Esophagus squamous epithelium (tissue), 5 donors: ENCODE results near the gene ADAM23. TPM values are rescaled to one million over a fixed set of nuclear protein-coding genes. Genes with fewer than 3 reads are reported as not detected.

Experiments used
- DNase-seq: peaks from one replicate; lab custom pipeline; 2025; lab: John Stamatoyannopoulos, UW
- H3K27ac ChIP-seq, 4 donors: fragments of 200-600 bp; sonication (generic); one replicate each; pipeline ENCODE4 v1.5.1; 2016 to 2019; ENCODE audit warnings: mild to moderate bottlenecking in 1 of 4
- H3K27me3 ChIP-seq, 4 donors: fragments of 200-600 bp; sonication (generic); 1 replicate in 3 of 4; 2 replicates in 1 of 4; pipeline versions ENCODE4 v1.5.1 to v1.6.0; 2017 to 2021; ENCODE audit warnings: antibody characterized with exemption in 1 of 4
- H3K36me3 ChIP-seq, 3 donors: fragments of 200-600 bp; sonication (generic); one replicate each; pipeline ENCODE4 v1.5.1; 2016 to 2019
- H3K4me1 ChIP-seq, 3 donors: fragments of 200-600 bp; sonication (generic); one replicate each; pipeline ENCODE4 v1.5.1; 2017 to 2019
- H3K4me3 ChIP-seq, 4 donors: fragments of 200-600 bp; sonication (generic); 1 replicate in 3 of 4; 2 replicates in 1 of 4; pipeline ENCODE4 v1.5.1; 2016 to 2019; ENCODE audit warnings: mild to moderate bottlenecking in 2 of 4, moderate library complexity in 1 of 4
- H3K9me3 ChIP-seq, 3 donors: fragments of 200-600 bp; sonication (generic); one replicate each; pipeline ENCODE4 v1.5.1; 2016 to 2019
- CTCF ChIP-seq, 6 experiments: fragments of 450-650 bp in 4 of 6; fragments of 200-600 bp in 2 of 6; sonication (generic) in 2 of 6; IDR thresholded peaks; one replicate each; pipeline ENCODE4 v1.5.1; 2016 to 2019; ENCODE audit warnings: antibody characterized with exemption in 6 of 6, mild to moderate bottlenecking in 4 of 6, moderate library complexity in 4 of 6
- POLR2A ChIP-seq, 4 donors: fragments of 450-650 bp; IDR thresholded peaks; one replicate each; pipeline ENCODE4 v1.6.1; 2017; ENCODE audit warnings: antibody characterized with exemption in 4 of 4, mild to moderate bottlenecking in 4 of 4, moderate library complexity in 3 of 4
- WGBS, 2 donors: methylation state at CpG; one replicate each; pipeline ENCODE4 v1.1.5; 2018; 5-methylcytosine and 5-hydroxymethylcytosine counted together
- intact Hi-C: fragments of 100-400 bp; cut with DNase I; formaldehyde crosslinking; loops from one replicate; pipeline ENCODE4 v1.15.0; 2022
- total RNA-seq, 4 donors: library from RNA; depleted of rRNA; stranded (reverse); fragments of >200 nt; gene quantifications; one replicate each; pipeline ENCODE4 v1.1.0, GENCODE V29; 2016
- donor health status: DM: yes; HTN: yes; CAD: no.

Gene ADAM23
- total RNA-seq, 4 donors from 2014 or later: 0.95 to 10.1 (median 6.6) TPM

- H3K27me3 ChIP-seq: no peaks in the 10 kb centered on the region
- intact Hi-C loops: no loop called here
- no peak overlapping the region for H3K27ac ChIP-seq
- no peaks in the 10 kb centered on the region for H3K4me1 ChIP-seq
- no peak for DNase-seq
- TF ChIP-seq POLR2A (IDR thresholded peaks at IDR 0.05) (no peak), CTCF (IDR thresholded peaks at IDR 0.05) (no peak)
- peaks cover 0 to 4% (median 0%) of the 10 kb centered on the region in 3 donors for H3K9me3 ChIP-seq
- H3K36me3 ChIP-seq: no peaks in the 10 kb centered on the region
- WGBS, 2 donors: 51 to 61% methylated on average over 2 of the region's 2 CpGs
- no peak overlapping the region for H3K4me3 ChIP-seq
Measured at GRCh38 chr2:206471524-206472062, 28.3 kb downstream of the ADAM23 start.

- no peaks in the 10 kb centered on the region for H3K36me3 ChIP-seq
- TF ChIP-seq CTCF (IDR thresholded peaks at IDR 0.05): no peak
- no peak for TF ChIP-seq POLR2A (IDR thresholded peaks at IDR 0.05)
- H3K4me1 ChIP-seq: peaks cover 0 to 3% (median 0%) of the 10 kb centered on the region in 3 donors
- H3K27ac ChIP-seq: no peak overlapping the region
- no peak for DNase-seq
- WGBS, 2 donors: 81 to 92% methylated on average over 2 to 5 of the region's 5 CpGs
- intact Hi-C loops: no loop called here
- peaks cover 0 to 4% (median 0%) of the 10 kb centered on the region in 3 donors for H3K9me3 ChIP-seq
- H3K27me3 ChIP-seq: no peaks in the 10 kb centered on the region
- no peak overlapping the region for H3K4me3 ChIP-seq
Measured at GRCh38 chr2:206472094-206472493, 28.8 kb downstream of the ADAM23 start.

DNA sequence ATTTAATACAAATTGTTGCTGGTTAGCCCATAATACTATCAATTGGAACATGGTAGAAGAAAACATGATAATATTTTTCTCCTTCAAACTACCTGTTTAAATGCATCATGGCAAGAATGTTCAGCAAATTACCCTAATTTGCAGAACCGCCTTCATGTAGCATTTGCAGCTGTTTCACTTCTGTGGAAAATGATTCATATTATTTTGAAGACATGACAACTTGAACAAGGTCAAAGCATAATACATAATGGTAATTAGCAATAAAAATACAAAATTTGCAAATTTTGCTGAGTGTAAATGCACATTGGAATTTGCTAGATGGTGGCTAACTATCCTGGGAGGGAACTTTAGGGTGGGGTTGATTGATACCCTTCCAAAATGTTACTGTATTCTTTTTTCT is 30.8 kb downstream of the ADAM23 start:
- no peak overlapping the region for H3K27ac ChIP-seq
- intact Hi-C loops: no loop called here
- H3K9me3 ChIP-seq: no peaks in the 10 kb centered on the region
- DNase-seq: no peak
- no peaks in the 10 kb centered on the region for H3K27me3 ChIP-seq
- no peak overlapping the region for H3K4me3 ChIP-seq
- peaks cover 0 to 7% (median 0%) of the 10 kb centered on the region in 3 donors for H3K4me1 ChIP-seq
- WGBS, 2 donors: 86 to 96% methylated on average over 1 of the region's 1 CpG
- TF ChIP-seq CTCF (IDR thresholded peaks at IDR 0.05): no peak
- TF ChIP-seq POLR2A (IDR thresholded peaks at IDR 0.05): no peak
- H3K36me3 ChIP-seq: no peaks in the 10 kb centered on the region

GRCh38 chr2:206477296-206477695 is 34.0 kb downstream of the ADAM23 start:
- no peaks in the 10 kb centered on the region for H3K36me3 ChIP-seq
- H3K4me1 ChIP-seq: peaks cover 0 to 9% (median 2%) of the 10 kb centered on the region in 3 donors
- H3K9me3 ChIP-seq: no peaks in the 10 kb centered on the region
- intact Hi-C loops: no loop called here
- 17 to 34% methylated on average over 1 of the region's 1 CpG for WGBS, 2 donors
- TF ChIP-seq POLR2A (IDR thresholded peaks at IDR 0.05) (no peak), CTCF (IDR thresholded peaks at IDR 0.05) (no peak)
- no peak overlapping the region for H3K4me3 ChIP-seq
- peak overlapping the region in 1 of 4 donors; percentile 33 for H3K27ac ChIP-seq
- H3K27me3 ChIP-seq: no peaks in the 10 kb centered on the region
- DNase-seq: no peak

DNA sequence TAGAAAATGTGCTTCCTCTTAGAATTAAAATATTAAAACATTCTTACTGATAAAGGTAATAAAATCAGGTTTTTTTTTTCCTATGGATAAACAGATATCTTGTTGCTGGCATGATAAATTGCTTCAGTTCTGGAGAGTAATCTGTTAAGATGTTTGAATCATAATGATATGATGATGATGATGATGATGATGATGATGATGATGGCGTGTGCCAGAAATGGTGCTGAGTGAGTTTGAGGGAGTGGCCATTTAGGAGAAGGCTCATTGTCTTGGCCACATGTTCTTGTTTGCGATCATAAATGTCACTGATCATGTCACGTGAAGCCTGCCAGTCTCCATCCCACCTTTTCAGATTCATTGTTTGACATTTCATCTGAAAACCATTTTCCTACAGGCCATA is 35.0 kb downstream of the ADAM23 start:
- Histone ChIP-seq H3K4me1 (peaks cover 0 to 12% (median 6%) of the 10 kb centered on the region in 3 donors), H3K36me3 (no peaks in the 10 kb centered on the region), H3K27ac (no peak overlapping the region), H3K27me3 (no peaks in the 10 kb centered on the region), H3K4me3 (no peak overlapping the region), H3K9me3 (no peaks in the 10 kb centered on the region)
- intact Hi-C loops: no loop called here
- no peak for DNase-seq
- WGBS, 2 donors: 85 to 95% methylated on average over 3 of the region's 3 CpGs
- TF ChIP-seq CTCF (IDR thresholded peaks at IDR 0.05) (no peak), POLR2A (IDR thresholded peaks at IDR 0.05) (no peak)
